SK-N-SH (cell line): Measurements from ENCODE around the gene PRAMEF18.
"Not testable (repeated sequence)": the region's sequence is repeated elsewhere in the genome, so short reads cannot be mapped to it uniquely, and the experiment has no call there.

ENCODE experiments used
- CTCF ChIP-seq: fragments of 200-600 bp; sonication (generic); IDR thresholded peaks from 2 replicates; pipeline ENCODE4 v1.6.1; 2017; ENCODE audit warnings: antibody characterized with exemption, mild to moderate bottlenecking, moderate library complexity
- MAX ChIP-seq: IDR thresholded peaks from 2 replicates; pipeline ENCODE4 v1.4.0; 2012; ENCODE audit warnings: low read depth
- RXRA ChIP-seq: IDR thresholded peaks from 2 replicates; pipeline ENCODE4 v1.4.0; 2012; ENCODE audit warnings: low read depth, mild to moderate bottlenecking, borderline replicate concordance
- YY1 ChIP-seq: IDR thresholded peaks from 2 replicates; pipeline ENCODE4 v1.4.0; 2012; ENCODE audit warnings: low read depth, mild to moderate bottlenecking

GRCh38 chr1:13243536-13244263 is 17.7 kb upstream of the PRAMEF18 start:
- TF ChIP-seq YY1, CTCF, RXRA, MAX: not testable (repeated sequence)
